HK-2 (cell line): ENCODE data around the gene MAP3K7CL.

Experiments used
- DNase-seq: peaks from one replicate; pipeline ENCODE4 v3.0.0-alpha.2; 2018; ENCODE audit not compliant: unreplicated experiment

Gene MAP3K7CL

GRCh38 chr21:29130270-29130969, at the start of gene MAP3K7CL:
Gene MAP3K7CL, plus strand, starts transcription at chr21:29130644. Its CDS starts 2,701 bp downstream, at chr21:29133345.
- DNase-seq, result peak; percentile 86

GRCh38 chr21:29082046-29082815, 48.2 kb upstream of the MAP3K7CL start:
- no peak for DNase-seq

- DNase-seq, result no peak
Measured at GRCh38 chr21:29083306-29083705, 47.1 kb upstream of the MAP3K7CL start.

GRCh38 chr21:29084372-29084771, 46.1 kb upstream of the MAP3K7CL start:
- DNase-seq, result no peak

GRCh38 chr21:29085106-29085752, 45.2 kb upstream of the MAP3K7CL start:
- DNase-seq, result no peak

- no peak for DNase-seq
Measured at GRCh38 chr21:29091033-29091432, 39.4 kb upstream of the MAP3K7CL start.

GRCh38 chr21:29092102-29092959, 38.1 kb upstream of the MAP3K7CL start:
- no peak for DNase-seq

- no peak for DNase-seq
Measured at GRCh38 chr21:29096218-29097015, 34.0 kb upstream of the MAP3K7CL start.

GRCh38 chr21:29098156-29098555, 32.3 kb upstream of the MAP3K7CL start:
- DNase-seq, result no peak

- no peak for DNase-seq
Measured at GRCh38 chr21:29102791-29103257, 27.6 kb upstream of the MAP3K7CL start.

GRCh38 chr21:29104239-29104708, 26.2 kb upstream of the MAP3K7CL start:
- no peak for DNase-seq

GRCh38 chr21:29105218-29105617, 25.2 kb upstream of the MAP3K7CL start:
- DNase-seq, result peak; percentile 59

GRCh38 chr21:29114765-29115500, 15.5 kb upstream of the MAP3K7CL start:
- DNase-seq, result no peak

- no peak for DNase-seq
Measured at GRCh38 chr21:29115899-29116298, 14.5 kb upstream of the MAP3K7CL start.

- no peak for DNase-seq
Measured at GRCh38 chr21:29117372-29117955, 13.0 kb upstream of the MAP3K7CL start.

- DNase-seq, result no peak
Measured at GRCh38 chr21:29121759-29122158, 8.7 kb upstream of the MAP3K7CL start.

- DNase-seq, result no peak
Measured at GRCh38 chr21:29124645-29125044, 5.8 kb upstream of the MAP3K7CL start.

GRCh38 chr21:29125191-29125590, 5.3 kb upstream of the MAP3K7CL start:
- no peak for DNase-seq

- no peak for DNase-seq
Measured at GRCh38 chr21:29125979-29126378, 4.5 kb upstream of the MAP3K7CL start.

GRCh38 chr21:29133241-29133640, 2.8 kb downstream of the MAP3K7CL start:
- DNase-seq, result no peak
